SK-N-SH (cell line): ENCODE measurements around the gene USP31. TPM values are rescaled to one million over a fixed set of nuclear protein-coding genes. Genes with fewer than 3 reads are reported as not detected.

Experiments used
- CTCF ChIA-PET: fragments of 300-600, 350-600 bp; formaldehyde crosslinking; extraction: SDS; loops from one replicate; lab custom pipeline; 2021; lab: Yijun Ruan, JAX
- POLR2A ChIA-PET: fragments of 350-600 bp; sonication (Branson Sonifier 250); formaldehyde crosslinking; extraction: SDS; loops from one replicate; lab custom pipeline; 2020; ENCODE audit warnings: antibody characterized with exemption, inconsistent platforms; lab: Yijun Ruan, JAX
- DNase-seq: peaks from one replicate; pipeline ENCODE4 v3.0.0; 2012
- H2AFZ ChIP-seq: fragments of 200-600 bp; sonication (generic); 2 replicates; pipeline ENCODE4 v1.8.1; 2016; ENCODE audit warnings: antibody characterized with exemption, mild to moderate bottlenecking, low read depth
- H3F3A ChIP-seq: fragments of 200-600 bp; sonication (generic); replicated peaks from 2 replicates; pipeline ENCODE3; 2016; ENCODE audit warnings: antibody characterized with exemption, mild to moderate bottlenecking; ENCODE audit not compliant: insufficient read depth
- H3K27ac ChIP-seq, 2 experiments: fragments of 200-500 bp in 1 of 2; fragments of 200-600 bp in 1 of 2; sonication (Bioruptor generic) in 1 of 2; sonication (generic), shearing (Covaris generic) in 1 of 2; 2 replicates each; pipeline versions ENCODE4 v1.5.1 to v1.6.1; 2014 to 2016; ENCODE audit warnings: low read depth in 2 of 2, inconsistent platforms in 1 of 2, low read length in 1 of 2, mild to moderate bottlenecking in 1 of 2, mixed read lengths in 1 of 2
- H3K27me3 ChIP-seq: fragments of 200-600 bp; sonication (generic), shearing (Covaris generic); 2 replicates; pipeline ENCODE4 v1.6.1; 2016; ENCODE audit warnings: mixed run types; ENCODE audit not compliant: insufficient read depth
- H3K36me3 ChIP-seq, 2 experiments: fragments of 200-500 bp in 1 of 2; fragments of 200-600 bp in 1 of 2; sonication (Bioruptor generic) in 1 of 2; sonication (generic) in 1 of 2; replicated peaks in 1 of 2; 2 replicates each; pipeline versions ENCODE3 to v1.5.1; 2014 to 2016; ENCODE audit warnings: low read length in 1 of 2, mild to moderate bottlenecking in 1 of 2; ENCODE audit not compliant: insufficient read depth in 2 of 2, control insufficient read depth in 1 of 2
- H3K4me1 ChIP-seq, 2 experiments: fragments of 200-500 bp in 1 of 2; fragments of 200-600 bp in 1 of 2; sonication (Bioruptor generic) in 1 of 2; sonication (generic), shearing (Covaris generic) in 1 of 2; 2 replicates each; pipeline versions ENCODE4 v1.5.1 to v1.6.1; 2014 to 2016; ENCODE audit warnings: low read depth in 1 of 2, low read length in 1 of 2, mixed run types in 1 of 2; ENCODE audit not compliant: insufficient read depth in 2 of 2, control insufficient read depth in 1 of 2
- H3K4me2 ChIP-seq: fragments of 200-600 bp; sonication (generic), shearing (Covaris generic); 2 replicates; pipeline ENCODE4 v1.6.1; 2017; ENCODE audit warnings: mixed run types
- H3K4me3 ChIP-seq, 2 experiments: fragments of 200-500 bp in 1 of 2; fragments of 200-600 bp in 1 of 2; sonication (Bioruptor generic) in 1 of 2; sonication (generic), shearing (Covaris generic) in 1 of 2; 2 replicates each; pipeline versions ENCODE4 v1.5.1 to v1.8.1; 2014 to 2016; ENCODE audit warnings: low read depth in 2 of 2, inconsistent platforms in 1 of 2, low read length in 1 of 2, mild to moderate bottlenecking in 1 of 2, mixed read lengths in 1 of 2, moderate library complexity in 1 of 2
- H3K79me2 ChIP-seq: fragments of 200-600 bp; sonication (generic); 2 replicates; pipeline ENCODE4 v1.8.1; 2017; ENCODE audit warnings: mild to moderate bottlenecking; ENCODE audit not compliant: insufficient read depth
- H3K9ac ChIP-seq: fragments of 200-600 bp; sonication (generic); 2 replicates; pipeline ENCODE4 v1.6.1; 2017; ENCODE audit warnings: mixed run types
- H3K9me2 ChIP-seq: fragments of 200-600 bp; sonication (generic); 2 replicates; pipeline ENCODE4 v1.6.1; 2017; ENCODE audit warnings: mixed run types
- H3K9me3 ChIP-seq: fragments of 200-600 bp; sonication (generic); 2 replicates; pipeline ENCODE4 v1.6.1; 2017; ENCODE audit warnings: mixed run types, mild to moderate bottlenecking, moderate library complexity
- H4K20me1 ChIP-seq: fragments of 200-600 bp; sonication (generic); 2 replicates; pipeline ENCODE4 v1.6.1; 2017; ENCODE audit warnings: mild to moderate bottlenecking, mixed run types; ENCODE audit not compliant: insufficient read depth
- EZH2phosphoT487 ChIP-seq: fragments of 200-600 bp; sonication (generic); IDR thresholded peaks from 2 replicates; pipeline ENCODE4 v1.6.1; 2017; ENCODE audit warnings: low read depth, mixed run types, mild to moderate bottlenecking, antibody characterized with exemption, moderate library complexity, borderline replicate concordance
- FOSL2 ChIP-seq: IDR thresholded peaks from 2 replicates; pipeline ENCODE4 v1.4.0; 2012; ENCODE audit warnings: low read depth, mild to moderate bottlenecking, moderate library complexity, borderline replicate concordance
- FOXM1 ChIP-seq: IDR thresholded peaks from 2 replicates; pipeline ENCODE4 v1.4.0; 2012; ENCODE audit warnings: low read depth, mild to moderate bottlenecking
- GABPA ChIP-seq: IDR thresholded peaks from 2 replicates; pipeline ENCODE4 v1.4.0; 2012; ENCODE audit warnings: low read depth, mild to moderate bottlenecking
- GATA2 ChIP-seq: sonication (generic); formaldehyde crosslinking; IDR thresholded peaks from 2 replicates; pipeline ENCODE4 v1.5.0; 2020; ENCODE audit warnings: mild to moderate bottlenecking, missing genetic modification reagents
- JUND ChIP-seq: IDR thresholded peaks from 2 replicates; pipeline ENCODE4 v1.4.0; 2012
- MEF2A ChIP-seq: IDR thresholded peaks from 2 replicates; pipeline ENCODE4 v1.4.0; 2012; ENCODE audit warnings: low read depth, borderline replicate concordance
- MXI1 ChIP-seq: IDR thresholded peaks from 2 replicates; pipeline ENCODE4 v1.6.1; 2012; ENCODE audit warnings: mild to moderate bottlenecking, low read depth, low read length, improper control_type of control experiment
- NFIC ChIP-seq: IDR thresholded peaks from 2 replicates; pipeline ENCODE4 v1.4.0; 2012; ENCODE audit warnings: borderline replicate concordance
- POLR2AphosphoS5 ChIP-seq: IDR thresholded peaks from 2 replicates; pipeline ENCODE4 v1.6.1; 2012; ENCODE audit warnings: low read depth, low read length
- RCOR1 ChIP-seq: fragments of 150-350 bp; IDR thresholded peaks from 2 replicates; pipeline ENCODE4 v1.6.1; 2017; ENCODE audit warnings: antibody characterized with exemption, low read length
- SMC3 ChIP-seq: IDR thresholded peaks from 2 replicates; pipeline ENCODE4 v1.6.1; 2012; ENCODE audit warnings: low read depth, low read length, improper control_type of control experiment
- TAF1 ChIP-seq: IDR thresholded peaks from 2 replicates; pipeline ENCODE4 v1.6.1; 2012; ENCODE audit warnings: low read depth, mild to moderate bottlenecking, low read length, moderate library complexity, borderline replicate concordance
- TCF12 ChIP-seq: IDR thresholded peaks from 2 replicates; pipeline ENCODE4 v1.4.0; 2012
- WGBS: methylation state at CpG from one replicate; pipeline ENCODE4 v1.1.6; 2017; ENCODE audit warnings: low lambda C conversion rate; 5-methylcytosine and 5-hydroxymethylcytosine counted together
- polyA plus RNA-seq, 3 experiments: library from polyadenylated mRNA; depleted of rRNA; stranded (reverse); fragments of >200 nt; gene quantifications; 2 replicates each; pipeline ENCODE4 v1.2.3, GENCODE V29; 2012
- TF ChIP-seq, protein P1 (sequence below): IDR thresholded peaks from 2 replicates; pipeline ENCODE4 v1.6.1; 2012; ENCODE audit warnings: mild to moderate bottlenecking, low read depth, low read length, moderate library complexity
- TF ChIP-seq, protein P2 (sequence below): fragments of 150-350 bp; IDR thresholded peaks from 2 replicates; pipeline ENCODE4 v1.6.1; 2016; ENCODE audit warnings: mild to moderate bottlenecking, low read depth, low read length
- TF ChIP-seq, protein P3 (sequence below): IDR thresholded peaks from 2 replicates; pipeline ENCODE4 v1.4.0; 2012; ENCODE audit warnings: low read depth

The USP31 gene
- polyA plus RNA-seq, 1 of the 3 experiments (the other 2 are of a cell fraction) = 3.2 TPM

DNA sequence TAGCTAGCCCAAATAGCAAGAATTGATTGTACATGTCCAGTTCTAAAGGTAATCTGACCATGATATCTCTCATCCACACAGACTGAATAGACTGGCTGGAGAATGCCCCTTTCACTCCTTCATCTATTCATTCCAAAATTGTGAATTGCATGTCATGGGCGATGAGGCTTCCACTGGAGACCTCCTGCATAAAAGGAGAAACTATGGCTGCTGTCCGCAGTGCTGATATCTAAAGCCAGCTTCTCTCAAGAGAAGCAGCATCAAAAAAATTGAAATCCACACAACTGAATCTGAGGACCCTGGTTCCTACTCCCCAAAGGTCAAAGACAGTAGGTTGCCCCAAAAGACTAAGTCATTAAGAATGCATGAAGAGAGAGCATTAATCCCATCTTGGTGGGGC, 25.4 kb upstream of the USP31 start:
- no peaks in the 10 kb centered on the region for H3K4me1 ChIP-seq
- 54% methylated on average over 2 of the region's 2 CpGs for WGBS
- no peaks in the 10 kb centered on the region for H3K9me2 ChIP-seq
- H3K79me2 ChIP-seq = no peaks in the 10 kb centered on the region
- no peaks in the 10 kb centered on the region for H3K9me3 ChIP-seq
- no peak overlapping the region for H3K4me2 ChIP-seq
- POLR2A ChIA-PET = no interaction called here
- no peak overlapping the region for H3K9ac ChIP-seq
- H2AFZ ChIP-seq = no peak overlapping the region
- CTCF ChIA-PET = interaction anchor here (4.9 to 8.1 kb wide), 2 partner anchors 8 to 260 kb away, joined by 22 to 77 read pairs; partner anchors contain the start of gene SCNN1G
- no peaks in the 10 kb centered on the region for H3F3A ChIP-seq
- no peak for TF ChIP-seq GATA2
- TF ChIP-seq, protein P1, sequence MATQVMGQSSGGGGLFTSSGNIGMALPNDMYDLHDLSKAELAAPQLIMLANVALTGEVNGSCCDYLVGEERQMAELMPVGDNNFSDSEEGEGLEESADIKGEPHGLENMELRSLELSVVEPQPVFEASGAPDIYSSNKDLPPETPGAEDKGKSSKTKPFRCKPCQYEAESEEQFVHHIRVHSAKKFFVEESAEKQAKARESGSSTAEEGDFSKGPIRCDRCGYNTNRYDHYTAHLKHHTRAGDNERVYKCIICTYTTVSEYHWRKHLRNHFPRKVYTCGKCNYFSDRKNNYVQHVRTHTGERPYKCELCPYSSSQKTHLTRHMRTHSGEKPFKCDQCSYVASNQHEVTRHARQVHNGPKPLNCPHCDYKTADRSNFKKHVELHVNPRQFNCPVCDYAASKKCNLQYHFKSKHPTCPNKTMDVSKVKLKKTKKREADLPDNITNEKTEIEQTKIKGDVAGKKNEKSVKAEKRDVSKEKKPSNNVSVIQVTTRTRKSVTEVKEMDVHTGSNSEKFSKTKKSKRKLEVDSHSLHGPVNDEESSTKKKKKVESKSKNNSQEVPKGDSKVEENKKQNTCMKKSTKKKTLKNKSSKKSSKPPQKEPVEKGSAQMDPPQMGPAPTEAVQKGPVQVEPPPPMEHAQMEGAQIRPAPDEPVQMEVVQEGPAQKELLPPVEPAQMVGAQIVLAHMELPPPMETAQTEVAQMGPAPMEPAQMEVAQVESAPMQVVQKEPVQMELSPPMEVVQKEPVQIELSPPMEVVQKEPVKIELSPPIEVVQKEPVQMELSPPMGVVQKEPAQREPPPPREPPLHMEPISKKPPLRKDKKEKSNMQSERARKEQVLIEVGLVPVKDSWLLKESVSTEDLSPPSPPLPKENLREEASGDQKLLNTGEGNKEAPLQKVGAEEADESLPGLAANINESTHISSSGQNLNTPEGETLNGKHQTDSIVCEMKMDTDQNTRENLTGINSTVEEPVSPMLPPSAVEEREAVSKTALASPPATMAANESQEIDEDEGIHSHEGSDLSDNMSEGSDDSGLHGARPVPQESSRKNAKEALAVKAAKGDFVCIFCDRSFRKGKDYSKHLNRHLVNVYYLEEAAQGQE = peak; percentile 95
- TF ChIP-seq, protein P2, sequence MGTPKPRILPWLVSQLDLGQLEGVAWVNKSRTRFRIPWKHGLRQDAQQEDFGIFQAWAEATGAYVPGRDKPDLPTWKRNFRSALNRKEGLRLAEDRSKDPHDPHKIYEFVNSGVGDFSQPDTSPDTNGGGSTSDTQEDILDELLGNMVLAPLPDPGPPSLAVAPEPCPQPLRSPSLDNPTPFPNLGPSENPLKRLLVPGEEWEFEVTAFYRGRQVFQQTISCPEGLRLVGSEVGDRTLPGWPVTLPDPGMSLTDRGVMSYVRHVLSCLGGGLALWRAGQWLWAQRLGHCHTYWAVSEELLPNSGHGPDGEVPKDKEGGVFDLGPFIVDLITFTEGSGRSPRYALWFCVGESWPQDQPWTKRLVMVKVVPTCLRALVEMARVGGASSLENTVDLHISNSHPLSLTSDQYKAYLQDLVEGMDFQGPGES = no peak
- no peak for DNase-seq
- H3K27me3 ChIP-seq = no peaks in the 10 kb centered on the region
- no peak overlapping the region for H3K27ac ChIP-seq
- no peak overlapping the region for H3K4me3 ChIP-seq
- no peaks in the 10 kb centered on the region for H3K36me3 ChIP-seq
- H4K20me1 ChIP-seq = no peaks in the 10 kb centered on the region

DNA sequence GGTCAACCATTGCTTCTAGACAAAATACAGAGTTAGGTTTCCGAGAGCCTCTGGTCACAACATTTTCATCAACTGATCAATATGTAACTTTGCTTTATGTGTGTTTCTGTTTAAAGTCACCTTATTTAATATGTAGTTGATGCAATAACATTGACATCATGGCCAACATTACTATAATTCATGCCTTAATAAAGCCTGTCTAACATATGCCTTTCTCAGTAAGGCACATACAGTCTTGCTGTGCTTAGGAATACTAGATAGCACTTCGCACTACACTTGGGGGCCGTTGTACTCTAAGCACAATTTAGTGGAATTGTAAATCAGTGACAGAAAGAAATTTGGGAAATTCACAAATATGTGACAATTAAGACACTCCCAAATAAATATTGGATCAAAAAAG, 23.7 kb upstream of the USP31 start:
- no peaks in the 10 kb centered on the region for H3K9me3 ChIP-seq
- no peaks in the 10 kb centered on the region for H3K27me3 ChIP-seq
- ChIA-PET POLR2A (no interaction called here), CTCF (interaction anchor here (4.9 to 8.1 kb wide), 2 partner anchors 10 to 262 kb away, joined by 22 to 77 read pairs; partner anchors contain the start of gene SCNN1G)
- no peaks in the 10 kb centered on the region for H4K20me1 ChIP-seq
- TF ChIP-seq GABPA (no peak), JUND (no peak), MXI1 (no peak), RCOR1 (no peak), FOSL2 (no peak), GATA2 (no peak), TCF12 (no peak), TAF1 (no peak), NFIC (no peak), MEF2A (no peak), POLR2AphosphoS5 (no peak), EZH2phosphoT487 (no peak), SMC3 (no peak), FOXM1 (no peak)
- TF ChIP-seq, protein P2 = no peak
- TF ChIP-seq, protein P3, sequence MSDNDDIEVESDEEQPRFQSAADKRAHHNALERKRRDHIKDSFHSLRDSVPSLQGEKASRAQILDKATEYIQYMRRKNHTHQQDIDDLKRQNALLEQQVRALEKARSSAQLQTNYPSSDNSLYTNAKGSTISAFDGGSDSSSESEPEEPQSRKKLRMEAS = no peak
- no peak overlapping the region for H3K4me3 ChIP-seq
- WGBS = 37% methylated on average over 3 of the region's 3 CpGs
- H3K4me2 ChIP-seq = no peak overlapping the region
- no peaks in the 10 kb centered on the region for H3K4me1 ChIP-seq
- H3K36me3 ChIP-seq = no peaks in the 10 kb centered on the region
- H3F3A ChIP-seq = no peaks in the 10 kb centered on the region
- H3K79me2 ChIP-seq = no peaks in the 10 kb centered on the region
- no peak overlapping the region for H3K9ac ChIP-seq
- no peak overlapping the region for H2AFZ ChIP-seq
- no peak overlapping the region for H3K27ac ChIP-seq
- no peak for DNase-seq
- no peaks in the 10 kb centered on the region for H3K9me2 ChIP-seq
